ENCODE data around the gene ALLC.

ALLC gene

DNA sequence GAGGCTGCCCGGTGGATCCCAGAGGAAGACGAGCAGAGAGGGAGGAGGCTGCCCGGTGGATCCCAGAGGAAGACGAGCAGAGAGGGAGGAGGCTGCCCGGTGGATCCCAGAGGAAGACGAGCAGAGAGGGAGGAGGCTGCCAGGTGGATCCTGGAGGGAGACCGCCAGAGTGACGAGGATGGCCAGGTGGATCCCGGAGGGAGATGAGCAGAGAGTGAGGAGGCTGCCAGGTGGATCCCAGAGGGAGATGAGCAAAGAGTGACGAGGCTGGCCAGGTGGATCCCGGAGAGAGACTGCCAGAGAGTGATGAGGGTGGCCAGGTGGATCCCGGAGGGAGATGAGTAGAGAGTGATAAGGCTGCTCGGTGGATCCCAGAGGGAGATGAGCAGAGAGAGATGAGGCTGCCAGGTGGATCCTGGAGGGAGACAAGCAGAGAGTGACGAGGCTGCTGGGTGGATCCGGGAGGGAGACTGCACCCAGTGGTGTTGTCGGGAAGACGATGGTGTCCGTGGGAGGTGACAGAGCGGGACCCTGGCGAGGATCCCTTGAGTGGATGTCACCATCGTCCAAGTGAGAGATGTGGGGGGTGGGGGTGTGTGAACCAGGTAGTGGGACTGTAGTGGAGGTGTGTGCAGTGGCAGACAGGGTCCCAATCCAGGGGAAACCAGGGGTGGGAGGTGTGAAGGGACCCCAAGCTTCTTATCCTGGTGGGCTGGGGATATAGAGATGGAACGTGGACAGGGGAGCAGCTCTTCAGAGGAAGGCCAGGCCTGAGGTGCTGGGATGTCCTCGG is 67.7 kb downstream of the ALLC start:
- DNase-seq (ENCODE audit: low read depth): no peak

DNA sequence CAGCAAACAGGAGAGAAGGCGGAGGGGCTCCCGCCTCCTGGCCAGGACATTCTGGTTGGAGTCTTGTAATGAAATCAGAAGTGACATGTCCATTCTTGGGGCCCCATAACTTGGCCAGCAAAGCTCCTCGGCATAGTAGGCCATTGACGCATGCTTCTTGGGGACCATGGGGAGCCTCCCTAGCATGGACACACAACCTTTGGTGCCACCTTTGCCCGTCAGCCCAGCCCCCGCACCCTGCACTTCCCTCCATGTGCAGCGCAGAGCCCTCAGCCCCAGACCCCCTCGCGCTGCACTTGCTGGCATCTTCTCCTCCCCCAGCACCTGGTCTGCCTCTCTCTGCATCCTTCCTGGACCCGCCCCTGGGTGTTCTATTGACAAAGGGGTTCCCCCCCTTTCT is 68.5 kb downstream of the ALLC start:
- DNase-seq (ENCODE audit: low read depth): no peak

GRCh38 chr2:3727397-3728045 is 69.5 kb downstream of the ALLC start:
- no peak for DNase-seq (ENCODE audit: low read depth)

GRCh38 chr2:3728104-3729054 is 70.4 kb downstream of the ALLC start:
- peak; percentile 20 for DNase-seq (ENCODE audit: low read depth)

DNA sequence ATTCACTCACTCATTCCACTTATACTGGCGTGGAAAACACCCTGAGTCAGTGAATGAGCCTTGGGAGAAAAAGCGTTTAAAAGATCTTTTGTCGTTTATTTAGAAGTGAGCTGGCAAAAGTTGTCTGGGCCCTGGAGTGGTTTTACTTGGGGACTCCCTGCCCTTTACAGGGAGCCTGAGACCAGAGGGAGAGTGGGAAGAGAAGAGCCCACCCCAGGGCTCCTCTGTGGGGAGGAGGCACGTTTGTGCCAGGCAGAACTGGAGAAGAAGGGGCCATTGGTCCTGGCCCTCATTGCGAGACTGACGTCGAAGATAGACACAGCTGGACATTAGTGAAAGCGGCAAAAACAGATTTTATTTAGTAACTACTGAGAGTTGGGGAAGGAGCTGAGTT is 71.1 kb downstream of the ALLC start:
- no peak for DNase-seq (ENCODE audit: low read depth)

DNA sequence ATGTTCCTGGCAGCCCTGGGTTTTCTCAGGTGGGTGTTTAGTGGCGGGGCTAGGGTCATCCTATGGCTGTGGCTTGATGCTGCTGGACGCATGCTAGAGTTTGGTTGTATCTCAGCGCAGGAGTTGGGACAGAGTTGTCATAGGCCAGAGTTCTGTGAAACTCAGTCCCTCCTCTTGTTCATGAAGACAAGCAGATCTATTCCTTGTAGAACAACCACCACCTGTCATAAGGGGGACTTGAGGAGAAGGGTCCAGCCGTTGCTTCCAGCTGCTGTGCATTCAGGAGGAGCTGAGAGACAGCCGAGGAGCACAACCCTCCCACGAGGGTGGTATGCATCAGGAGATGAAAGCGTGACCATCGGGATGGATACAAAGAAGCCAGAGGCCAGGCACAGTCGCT is 71.8 kb downstream of the ALLC start:
- DNase-seq (ENCODE audit: low read depth): no peak

DNA sequence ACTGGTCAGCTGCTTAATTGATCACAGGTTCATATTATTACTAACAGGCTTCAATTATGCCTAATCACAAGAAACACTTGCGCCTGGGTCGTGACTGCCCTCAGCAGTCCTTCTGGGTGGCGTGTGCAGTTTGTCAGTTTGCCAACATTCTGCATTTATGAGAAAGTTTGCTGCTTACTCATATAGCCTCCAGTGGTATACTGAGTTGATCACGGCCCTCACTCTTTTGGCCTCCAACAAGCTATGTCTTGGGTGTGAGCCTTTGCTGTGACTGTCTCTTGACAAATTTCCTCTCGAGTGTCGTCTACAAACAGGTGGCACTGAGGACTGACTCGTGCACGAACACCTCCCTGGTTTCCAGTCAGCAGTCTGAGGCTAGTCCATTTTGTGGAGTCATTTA is 72.6 kb downstream of the ALLC start:
- DNase-seq (ENCODE audit: low read depth): peak; percentile 6

GRCh38 chr2:3731829-3732228 is 73.8 kb downstream of the ALLC start:
- DNase-seq (ENCODE audit: low read depth): no peak

- no peak for DNase-seq (ENCODE audit: low read depth)
Observed at GRCh38 chr2:3736112-3736511, 78.1 kb downstream of the ALLC start.

DNA sequence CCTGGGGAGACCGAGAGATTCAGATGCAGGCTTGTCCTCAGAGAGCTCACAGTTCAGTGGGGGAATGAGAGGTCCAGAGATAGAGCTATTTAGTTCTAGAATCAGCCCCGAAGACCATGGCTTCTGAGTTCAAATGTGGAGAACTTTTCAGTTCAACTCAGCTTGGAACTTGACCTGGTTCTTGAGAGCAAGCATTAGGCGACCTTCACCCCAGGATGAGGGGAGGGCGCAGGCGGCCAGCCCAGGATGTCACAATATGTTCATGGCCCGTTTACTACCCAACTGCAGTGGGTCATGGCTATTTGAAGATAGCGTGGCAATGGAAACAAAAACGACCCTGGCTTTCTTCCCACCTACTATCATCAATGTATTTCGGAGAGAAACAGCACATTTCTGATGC is 79.1 kb downstream of the ALLC start:
- no peak for DNase-seq (ENCODE audit: low read depth)

GRCh38 chr2:3738454-3738853 is 80.5 kb downstream of the ALLC start:
- peak; percentile 6 for DNase-seq (ENCODE audit: low read depth)

GRCh38 chr2:3739313-3739712 is 81.3 kb downstream of the ALLC start:
- no peak for DNase-seq (ENCODE audit: low read depth)

GRCh38 chr2:3741396-3741795 is 83.4 kb downstream of the ALLC start:
- DNase-seq (ENCODE audit: low read depth): no peak

DNA sequence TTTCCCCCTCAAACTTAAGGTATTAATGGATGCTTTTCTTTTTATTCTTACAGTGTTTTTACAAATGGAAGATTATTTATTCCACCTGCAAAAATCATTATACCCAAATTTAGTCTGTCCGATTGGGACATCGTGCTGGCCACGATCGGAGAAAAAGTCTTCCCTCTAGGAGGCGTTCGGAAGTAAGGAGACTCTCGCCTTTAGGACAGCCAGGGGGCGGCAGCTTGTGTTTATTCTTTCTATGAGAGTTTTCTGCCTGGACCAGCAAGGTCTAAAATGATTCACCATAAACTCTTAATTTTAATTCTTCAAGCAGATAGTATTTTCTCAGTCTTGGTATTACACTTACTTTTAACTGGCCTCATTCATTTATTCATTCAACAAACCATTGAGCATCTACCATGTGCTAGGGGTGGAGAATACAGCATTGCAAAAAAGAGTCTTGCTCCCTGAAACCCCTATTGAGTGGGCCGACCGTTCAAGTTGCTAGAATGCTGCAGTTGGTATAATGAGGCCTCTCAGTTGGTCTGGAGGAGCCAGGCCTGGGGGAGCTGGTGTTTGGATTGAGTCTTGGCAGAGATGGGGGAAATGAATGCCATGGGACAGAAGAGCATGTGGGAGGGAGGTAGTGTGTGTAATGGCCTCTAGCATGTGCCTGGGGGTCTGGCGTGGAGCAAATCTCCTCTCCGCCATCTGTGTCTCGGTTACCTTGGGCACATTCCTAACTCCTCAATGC is 84.0 kb downstream of the ALLC start:
- DNase-seq (ENCODE audit: low read depth): no peak

DNA sequence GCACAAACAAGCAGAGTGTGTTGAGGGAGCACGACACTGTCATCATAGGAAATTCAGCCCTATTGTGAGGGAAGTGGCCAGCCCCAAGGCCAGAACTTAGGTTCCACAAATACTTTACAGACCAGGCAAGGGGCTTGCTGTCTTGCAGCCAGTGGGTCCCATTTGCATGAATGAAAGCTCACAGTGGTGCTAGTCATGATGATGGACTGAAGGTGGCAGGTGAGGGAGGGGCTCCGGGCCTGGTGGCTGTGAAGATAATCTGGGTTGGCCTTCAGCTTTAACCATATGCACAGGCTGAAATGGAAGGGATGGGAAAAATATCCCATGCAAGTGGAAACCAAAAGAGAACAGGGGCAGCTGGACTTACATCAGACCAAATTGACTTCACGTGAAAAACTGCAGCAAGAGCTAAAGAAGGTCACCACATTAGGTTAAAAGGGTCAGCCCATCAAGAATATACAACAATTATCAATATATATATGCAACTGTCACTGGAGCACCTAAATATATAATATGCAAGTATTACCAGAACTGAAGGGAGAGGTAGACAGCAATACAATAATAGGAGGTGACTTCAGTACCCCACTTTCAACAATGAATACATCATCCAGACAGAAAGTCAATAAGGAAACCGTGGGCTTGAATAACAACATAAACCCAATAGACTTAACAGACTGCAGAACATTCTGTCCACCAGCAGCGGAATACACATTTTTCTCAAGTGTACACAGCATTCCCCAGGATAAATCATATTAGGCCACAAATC is 84.9 kb downstream of the ALLC start:
- DNase-seq (ENCODE audit: low read depth): no peak

DNA sequence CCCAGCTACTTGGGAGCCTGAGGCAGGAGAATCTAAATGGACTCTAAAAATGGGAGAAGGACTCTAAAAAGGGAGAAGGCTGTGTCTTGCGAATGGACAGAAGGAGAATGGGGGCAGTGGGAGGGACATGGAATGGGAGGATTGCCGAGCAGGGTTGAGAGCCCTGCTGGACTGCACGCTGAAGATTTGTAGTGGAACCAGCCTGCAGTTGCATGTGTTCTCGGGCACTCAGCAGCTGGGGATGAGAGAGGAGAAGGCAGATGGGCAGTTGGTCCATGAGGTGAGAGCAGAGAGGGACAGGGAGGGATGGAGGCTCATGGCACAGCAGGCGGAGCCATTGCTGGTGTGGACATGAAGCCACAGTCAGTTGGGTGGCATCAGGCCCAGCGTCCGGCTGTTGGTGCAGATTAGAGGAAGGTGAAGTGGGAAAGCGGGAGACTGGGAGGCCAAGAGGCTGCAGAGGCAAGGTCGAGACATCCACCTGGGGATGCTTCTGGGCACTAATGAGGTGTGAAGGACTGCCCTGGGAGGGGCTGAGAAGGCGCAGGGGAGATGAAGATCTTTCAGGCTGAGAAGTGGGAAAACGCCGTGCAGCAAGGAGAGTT is 86.1 kb downstream of the ALLC start:
- no peak for DNase-seq (ENCODE audit: low read depth)

GRCh38 chr2:3745920-3746319 is 87.9 kb downstream of the ALLC start:
- no peak for DNase-seq (ENCODE audit: low read depth)

DNA sequence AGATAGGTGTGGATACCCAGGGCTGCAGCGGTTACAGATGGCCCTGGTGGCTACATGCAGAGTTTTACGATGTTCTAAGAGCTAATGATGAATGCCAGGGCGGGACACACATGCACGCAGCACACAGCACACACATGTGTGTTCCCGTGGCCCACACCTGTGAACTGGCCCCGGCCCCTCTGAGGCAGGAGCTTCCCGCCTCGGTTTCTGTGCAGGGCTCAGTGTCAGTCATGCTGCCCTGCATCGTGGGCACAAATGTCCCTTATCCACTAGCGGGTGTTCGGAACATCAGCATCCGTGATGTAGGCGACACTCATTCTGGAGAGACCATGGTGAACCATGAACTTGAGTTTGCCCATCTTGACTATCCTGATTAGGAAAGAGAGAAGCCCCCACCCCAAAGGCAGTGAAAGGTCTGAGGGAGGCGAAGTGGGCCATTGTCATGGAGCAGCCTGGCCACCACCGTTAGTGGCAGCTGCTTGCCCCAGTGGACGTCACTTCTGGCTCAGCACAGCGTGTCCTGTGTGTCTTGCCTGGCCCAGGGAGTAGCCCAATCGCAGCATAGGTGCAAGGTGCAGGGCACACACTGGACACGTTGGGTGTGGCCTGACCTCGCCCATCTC is 89.1 kb downstream of the ALLC start:
- no peak for DNase-seq (ENCODE audit: low read depth)

GRCh38 chr2:3747826-3748225 is 89.8 kb downstream of the ALLC start:
- DNase-seq (ENCODE audit: low read depth): no peak

- no peak for DNase-seq (ENCODE audit: low read depth)
Observed at GRCh38 chr2:3749201-3749600, 91.2 kb downstream of the ALLC start.
